A549 (cell line): Measurements from ENCODE around the gene POP5.

Experiments
- CEBPB ChIP-seq, 2 experiments: fragments of >200 bp in 1 of 2; sonication (Bioruptor Twin) in 1 of 2; formaldehyde crosslinking in 1 of 2; IDR thresholded peaks; 2 replicates each; pipeline ENCODE4 v1.6.1; 2012 to 2016
- CTCF ChIP-seq: fragments of >200 bp; sonication (Bioruptor Twin); formaldehyde crosslinking; IDR thresholded peaks from 3 replicates; pipeline ENCODE4 v1.5.1; 2016
- ESRRA ChIP-seq: fragments of 150-350 bp; IDR thresholded peaks from 2 replicates; pipeline ENCODE4 v1.6.1; 2014; ENCODE audit warnings: mild to moderate bottlenecking, low read length, borderline replicate concordance
- FOSL2 ChIP-seq, 2 experiments: fragments of 450-650 bp in 1 of 2; fragments of >200 bp in 1 of 2; sonication (Bioruptor Twin) in 1 of 2; formaldehyde crosslinking; IDR thresholded peaks; 2 replicates each; pipeline versions ENCODE4 v1.5.0 to v1.6.1; 2016 to 2020; ENCODE audit warnings: mild to moderate bottlenecking in 1 of 2, moderate library complexity in 1 of 2
- JUNB ChIP-seq: fragments of >200 bp; sonication (Bioruptor Twin); formaldehyde crosslinking; IDR thresholded peaks from 2 replicates; pipeline ENCODE4 v1.6.1; 2016
- MAZ ChIP-seq: fragments of 150-350 bp; IDR thresholded peaks from 2 replicates; pipeline ENCODE4 v1.6.1; 2014; ENCODE audit warnings: antibody characterized with exemption, low read depth, low read length, borderline replicate concordance
- POLR2A ChIP-seq: IDR thresholded peaks from 2 replicates; pipeline ENCODE4 v1.6.1; 2012; ENCODE audit warnings: mild to moderate bottlenecking, low read length
- POLR2AphosphoS2 ChIP-seq: conservative IDR thresholded peaks from 2 replicates; pipeline ENCODE4 v1.6.1; 2012; ENCODE audit warnings: low read length, improper control_type of control experiment, inconsistent platforms
- RAD21 ChIP-seq, 2 experiments: fragments of >200 bp in 1 of 2; sonication (Bioruptor Twin) in 1 of 2; formaldehyde crosslinking in 1 of 2; IDR thresholded peaks in 1 of 2; conservative IDR thresholded peaks in 1 of 2; 2 replicates in 1 of 2; 3 replicates in 1 of 2; pipeline ENCODE4 v1.6.1; 2012 to 2018; ENCODE audit warnings: inconsistent platforms in 1 of 2

DNA sequence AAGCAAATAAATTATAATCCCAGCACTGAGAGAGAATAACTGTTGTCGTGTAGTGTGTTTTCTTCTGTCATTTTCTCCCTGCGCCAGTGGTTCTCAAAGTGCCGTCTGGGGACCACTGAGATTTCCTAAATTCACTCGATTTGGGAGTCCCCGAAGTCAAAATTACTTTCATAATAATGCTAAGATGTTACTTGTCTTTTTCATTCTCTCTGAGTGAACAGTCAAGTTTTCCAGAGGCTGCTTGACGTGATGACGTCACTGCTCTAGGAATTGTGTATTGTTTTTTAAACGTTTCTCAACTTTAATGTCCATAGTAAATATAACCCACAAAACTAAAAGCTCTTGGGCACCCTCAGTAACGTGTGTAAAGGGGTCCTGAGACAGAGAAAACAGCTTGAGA lies 796 bp upstream of the POP5 start:
- no peak for TF ChIP-seq ESRRA
- TF ChIP-seq POLR2A, result no peak
- TF ChIP-seq CTCF, result no peak
- no peak for TF ChIP-seq FOSL2 (IDR thresholded peaks at IDR 0.05)
- peak; percentile 59 for TF ChIP-seq FOSL2 (CRISPR knock-in tag; IDR thresholded peaks at IDR 0.05)
- TF ChIP-seq JUNB, result no peak
- TF ChIP-seq CEBPB (IDR thresholded peaks at IDR 0.05), result no peak
- TF ChIP-seq MAZ, result no peak
- no peak for TF ChIP-seq RAD21 (conservative IDR thresholded peaks at IDR 0.05 in 1 of 2, IDR thresholded peaks at IDR 0.05 in 1 of 2)
- no peak for TF ChIP-seq POLR2AphosphoS2
